HepG2 (cell line): ENCODE data around the gene CCDC121. TPM values are rescaled to one million over a fixed set of nuclear protein-coding genes. Genes with fewer than 3 reads are reported as not detected.

ENCODE experiments used
- ARID5B ChIP-seq: IDR thresholded peaks from 2 replicates; pipeline ENCODE4 v1.4.0; 2020; ENCODE audit warnings: mild to moderate bottlenecking, missing genetic modification reagents
- CBX1 ChIP-seq: IDR thresholded peaks from one replicate; pipeline ENCODE4 v1.6.1; 2016; ENCODE audit warnings: antibody characterized with exemption, low read depth
- CERS6 ChIP-seq: sonication (generic); formaldehyde crosslinking; IDR thresholded peaks from 2 replicates; pipeline ENCODE4 v1.5.0; 2020; ENCODE audit warnings: missing genetic modification reagents
- ERF ChIP-seq: IDR thresholded peaks from 2 replicates; pipeline ENCODE4 v1.6.1; 2018; ENCODE audit warnings: missing biosample characterization, missing genetic modification reagents
- GATA4 ChIP-seq: sonication (generic); IDR thresholded peaks from 2 replicates; pipeline ENCODE4 v1.6.1; 2016; ENCODE audit warnings: antibody characterized with exemption, low read depth, borderline replicate concordance
- GATAD1 ChIP-seq: IDR thresholded peaks from 2 replicates; pipeline ENCODE4 v1.6.1; 2016; ENCODE audit warnings: missing genetic modification reagents, missing compliant biosample characterization
- GTF2F1 ChIP-seq: fragments of 150-350 bp; IDR thresholded peaks from 2 replicates; pipeline ENCODE4 v1.6.1; 2014; ENCODE audit warnings: low read length
- HMG20B ChIP-seq: conservative IDR thresholded peaks from 2 replicates; pipeline ENCODE4 v1.6.1; 2016; ENCODE audit warnings: missing genetic modification reagents, missing compliant biosample characterization
- MXD3 ChIP-seq: IDR thresholded peaks from 2 replicates; pipeline ENCODE4 v1.6.1; 2016; ENCODE audit warnings: mild to moderate bottlenecking, missing biosample characterization, missing genetic modification reagents
- RELA ChIP-seq: sonication (generic); formaldehyde crosslinking; IDR thresholded peaks from 2 replicates; pipeline ENCODE4 v1.4.0; 2020; ENCODE audit warnings: missing genetic modification reagents
- RFX1 ChIP-seq: fragments of 450-650 bp; IDR thresholded peaks from 2 replicates; pipeline ENCODE4 v1.6.1; 2017
- SRSF9 ChIP-seq: fragments of 200-400 bp; formaldehyde crosslinking; IDR thresholded peaks from 2 replicates; pipeline ENCODE4 v1.6.1; 2018; ENCODE audit warnings: borderline replicate concordance, mild to moderate bottlenecking, low read depth, low read length; ENCODE audit not compliant: insufficient read depth, poor library complexity, severe bottlenecking
- THAP11 ChIP-seq: IDR thresholded peaks from 2 replicates; pipeline ENCODE4 v1.6.1; 2016; ENCODE audit warnings: missing biosample characterization, missing genetic modification reagents
- ZBTB39 ChIP-seq: sonication (generic); formaldehyde crosslinking; IDR thresholded peaks from 2 replicates; pipeline ENCODE4 v1.5.0; 2020; ENCODE audit warnings: missing genetic modification reagents
- ZC3H4 ChIP-seq: sonication (generic); formaldehyde crosslinking; IDR thresholded peaks from 2 replicates; pipeline ENCODE4 v1.4.0; 2020; ENCODE audit warnings: missing genetic modification reagents, borderline replicate concordance
- ZFP36 ChIP-seq: fragments of 150-350 bp; IDR thresholded peaks from 2 replicates; pipeline ENCODE4 v1.6.1; 2018; ENCODE audit warnings: borderline replicate concordance, low read length, low read depth; ENCODE audit not compliant: partially characterized antibody
- ZNF484 ChIP-seq: sonication (generic); formaldehyde crosslinking; IDR thresholded peaks from 2 replicates; pipeline ENCODE4 v1.5.1; 2020; ENCODE audit warnings: mild to moderate bottlenecking, low read depth, missing genetic modification reagents, borderline replicate concordance
- ZNF674 ChIP-seq: sonication (generic); formaldehyde crosslinking; IDR thresholded peaks from 2 replicates; pipeline ENCODE4 v1.5.0; 2020; ENCODE audit warnings: low read depth, mild to moderate bottlenecking, missing genetic modification reagents
- ZUFSP ChIP-seq: sonication (generic); formaldehyde crosslinking; IDR thresholded peaks from 2 replicates; pipeline ENCODE4 v1.9.0; 2021; ENCODE audit warnings: missing genetic modification reagents, mild to moderate bottlenecking, borderline replicate concordance
- polyA plus RNA-seq, 8 experiments: library from polyadenylated mRNA; depleted of rRNA in 3 of 8; stranded (reverse) in 7 of 8; unstranded in 1 of 8; fragments of >200 nt; fragmentation: Illumina TruSeq in 4 of 8; extraction: Trizol in 4 of 8; gene quantifications; 2 replicates each; pipeline versions ENCODE4 v1.2.1 to v1.2.3, GENCODE V29; 2011 to 2016; ENCODE audit warnings: low read depth in 4 of 8, missing spikeins in 1 of 8, mixed read lengths in 1 of 8; ENCODE audit not compliant: insufficient read depth in 1 of 8
- total RNA-seq, 5 experiments: library from RNA; depleted of rRNA; stranded (reverse); fragments of >200 nt; fragmentation: Illumina TruSeq; extraction: Trizol; gene quantifications; 2 replicates each; pipeline ENCODE4 v1.2.3, GENCODE V29; 2016; ENCODE audit warnings: low read depth in 1 of 5

The CCDC121 gene
- total and polyA plus RNA-seq, 2 of the 13 experiments (the other 11 are each of a cell fraction or from before 2014, with no cell fraction given) = 1.9 to 3.0 TPM

GRCh38 chr2:27582695-27583389 lies 46.0 kb downstream of the CCDC121 start, which contains the start of gene ZNF512 (continued):
- TF ChIP-seq ARID5B (CRISPR knock-in tag) (peak; percentile 80; the same call in 1 of the 2 replicates), SRSF9 (no peak), GATAD1 (CRISPR knock-in tag) (peak; percentile 88), RELA (CRISPR knock-in tag) (0 out of 2 replicates have a peak, but pooled peaks have one; percentile 84), ZFP36 (no peak), ERF (CRISPR knock-in tag) (peak; percentile 74), RFX1 (no peak), ZNF484 (CRISPR knock-in tag) (no peak), MXD3 (CRISPR knock-in tag) (0 out of 2 replicates have a peak, but pooled peaks have one; percentile 62), ZNF674 (CRISPR knock-in tag) (no peak), ZC3H4 (CRISPR knock-in tag) (no peak), THAP11 (CRISPR knock-in tag) (peak; percentile 90), ZBTB39 (CRISPR knock-in tag) (0 out of 2 replicates have a peak, but pooled peaks have one; percentile 31), GATA4 (peak; percentile 68), ZUFSP (CRISPR knock-in tag) (no peak), GTF2F1 (peak; percentile 94), HMG20B (CRISPR knock-in tag) (0 out of 2 replicates have a peak, but pooled peaks have one; percentile 37), CERS6 (CRISPR knock-in tag) (no peak), CBX1 (no peak)
